Stimulated activated CD8-positive, alpha-beta memory T cell treated with anti-CD3 and anti-CD28 coated beads, Interleukin-12 subunit alpha, Interleukin-12 subunit beta, amount 100 ng/mL, for 24 hours (primary cell): ENCODE results near the gene ITPR2.
"Not testable (repeated sequence)": the region's sequence is repeated elsewhere in the genome, so short reads cannot be mapped to it uniquely, and the experiment has no call there.

Experiments
- DNase-seq: peaks from one replicate; pipeline ENCODE4 v3.0.0-alpha.2; 2020; ENCODE audit errors: extremely low read depth

Gene ITPR2

DNA sequence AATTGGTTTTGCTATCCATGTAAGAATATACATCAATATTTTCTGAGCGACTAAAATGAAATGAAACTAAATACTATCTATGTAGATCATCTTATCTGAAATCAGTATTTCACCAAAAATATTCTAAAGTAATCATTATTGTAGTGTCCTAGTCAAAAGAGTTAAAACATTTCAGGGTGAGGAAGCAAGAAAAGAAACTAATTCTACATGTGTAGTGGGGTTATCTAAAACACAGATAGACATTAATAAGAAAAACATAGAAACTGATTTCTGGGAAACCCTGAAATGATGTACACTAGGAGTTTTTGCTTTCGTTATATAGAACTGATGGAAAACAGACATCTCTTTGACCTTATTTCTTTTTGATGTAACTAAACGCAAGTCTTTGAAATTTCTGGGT is 379.7 kb downstream of the ITPR2 start:
- no peak for DNase-seq

DNA sequence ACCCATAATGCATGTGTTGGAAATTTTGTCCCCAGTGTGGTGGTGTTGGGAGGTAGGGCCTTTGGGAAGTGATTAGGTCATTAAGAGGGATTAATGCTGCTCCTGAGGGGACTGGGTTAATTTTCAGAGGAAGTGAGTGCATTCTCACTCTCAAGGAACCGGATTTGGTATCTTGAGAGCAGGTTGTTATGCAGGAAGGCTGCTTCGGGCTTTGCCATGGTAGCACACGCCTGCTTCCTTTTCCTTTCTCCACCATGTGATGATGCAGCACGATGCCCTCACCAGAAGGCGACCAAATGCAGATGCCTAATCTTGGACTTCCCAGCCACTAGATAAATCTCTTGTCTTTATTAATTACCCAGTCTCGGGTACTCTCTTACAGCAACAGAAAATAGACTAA is 380.5 kb downstream of the ITPR2 start:
- DNase-seq = no peak

- no peak for DNase-seq
Observed at GRCh38 chr12:26451763-26452162, 381.2 kb downstream of the ITPR2 start.

DNA sequence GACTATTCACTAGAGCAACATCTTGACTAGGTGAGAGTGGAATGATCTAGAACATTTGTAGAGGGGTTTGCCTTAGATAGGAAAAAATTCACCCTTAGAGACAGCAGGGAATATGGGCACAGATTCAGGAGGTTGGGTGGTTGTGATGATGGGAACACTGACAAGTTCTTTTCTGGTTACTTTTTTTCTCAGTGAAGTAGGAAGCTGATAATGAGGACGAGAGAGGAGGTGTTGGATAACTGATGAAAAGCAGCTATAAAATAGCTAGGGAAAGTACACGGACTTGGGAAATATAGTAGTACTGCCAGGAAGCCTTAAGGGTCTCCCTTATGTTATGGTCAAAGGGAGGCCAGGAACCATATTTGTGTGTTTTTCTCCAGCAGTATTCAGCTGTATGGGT is 387.1 kb downstream of the ITPR2 start:
- DNase-seq = no peak

DNA sequence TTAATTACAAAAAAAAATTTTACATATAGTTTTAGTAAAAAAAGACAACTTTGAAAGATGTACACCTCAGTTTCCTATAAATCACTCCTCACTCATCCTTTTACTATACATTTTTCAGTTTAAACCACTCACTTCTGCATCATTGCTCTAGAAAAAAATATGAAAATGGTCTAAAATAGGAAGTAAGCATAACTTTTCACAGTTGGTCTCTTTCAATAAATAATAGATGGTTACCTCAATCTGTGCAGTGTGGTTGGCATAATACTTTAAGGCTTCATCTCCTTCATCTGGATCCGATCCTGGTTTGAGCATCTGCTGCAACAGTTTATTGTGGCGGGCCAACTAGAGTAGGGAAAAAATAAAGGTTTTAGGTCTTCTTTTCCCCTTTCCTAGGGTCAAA is 389.7 kb downstream of the ITPR2 start:
- no peak for DNase-seq

DNA sequence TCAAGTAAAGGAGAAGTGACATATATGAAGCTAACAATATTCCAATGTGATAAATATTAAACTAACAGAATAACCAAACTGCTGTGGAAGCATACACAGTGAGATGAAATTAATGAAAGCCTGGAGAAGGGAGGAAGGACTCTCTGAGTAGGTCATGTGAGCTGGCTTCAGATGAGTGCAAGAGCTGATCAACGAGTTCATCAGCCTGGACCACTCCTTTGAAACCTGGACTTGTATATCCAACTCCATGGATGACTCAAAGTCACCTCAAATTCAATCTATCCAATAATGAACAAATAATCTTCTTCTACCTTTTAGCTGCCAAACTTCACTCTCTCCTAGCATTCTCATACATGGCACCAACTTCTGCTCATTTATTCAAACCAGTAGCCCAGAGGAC is 391.6 kb downstream of the ITPR2 start:
- no peak for DNase-seq

DNA sequence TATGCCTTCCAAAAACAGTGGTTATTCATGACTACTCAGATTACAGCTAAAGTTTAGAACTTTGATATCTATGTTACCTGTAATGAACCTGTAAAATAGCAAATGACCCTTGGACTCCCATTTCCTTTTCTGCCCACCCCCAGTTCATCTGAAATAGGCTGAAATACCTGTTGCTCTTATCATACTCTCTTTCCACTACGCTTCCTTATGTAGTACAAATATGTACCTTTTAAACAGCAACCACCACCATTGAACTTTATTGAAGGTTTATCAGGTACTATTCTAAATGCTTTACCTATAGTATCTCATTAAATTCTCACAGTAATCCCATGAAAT is 398.0 kb downstream of the ITPR2 start:
- DNase-seq = no peak

GRCh38 chr12:26434299-26435068 is 398.5 kb downstream of the ITPR2 start:
- DNase-seq = no peak

DNA sequence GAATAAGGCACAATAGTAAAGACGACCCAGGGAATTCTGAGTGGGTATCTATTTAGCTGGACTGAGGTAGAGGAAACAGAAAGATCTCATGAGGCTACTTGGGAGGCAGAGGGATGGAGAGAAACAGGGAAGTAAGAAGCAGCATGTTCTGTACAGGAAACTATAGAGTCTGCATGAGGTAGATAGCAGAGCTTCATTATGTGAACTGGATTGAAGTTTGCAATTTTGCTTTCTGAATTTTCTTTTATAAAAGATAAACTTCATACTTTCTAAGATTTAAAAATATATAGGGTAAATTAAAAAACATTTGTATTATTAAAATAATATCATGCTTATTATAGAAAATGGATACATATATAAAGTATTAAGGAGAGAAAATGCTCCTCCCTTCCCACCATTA is 399.3 kb downstream of the ITPR2 start:
- not testable (repeated sequence) for DNase-seq

- no peak for DNase-seq
Observed at GRCh38 chr12:26431211-26431610, 401.8 kb downstream of the ITPR2 start.

- not testable (repeated sequence) for DNase-seq
Observed at GRCh38 chr12:26430596-26430995, 402.4 kb downstream of the ITPR2 start.

- DNase-seq = no peak
Observed at GRCh38 chr12:26429070-26429691, 403.8 kb downstream of the ITPR2 start.

GRCh38 chr12:26428420-26428819 is 404.6 kb downstream of the ITPR2 start:
- DNase-seq = no peak

DNA sequence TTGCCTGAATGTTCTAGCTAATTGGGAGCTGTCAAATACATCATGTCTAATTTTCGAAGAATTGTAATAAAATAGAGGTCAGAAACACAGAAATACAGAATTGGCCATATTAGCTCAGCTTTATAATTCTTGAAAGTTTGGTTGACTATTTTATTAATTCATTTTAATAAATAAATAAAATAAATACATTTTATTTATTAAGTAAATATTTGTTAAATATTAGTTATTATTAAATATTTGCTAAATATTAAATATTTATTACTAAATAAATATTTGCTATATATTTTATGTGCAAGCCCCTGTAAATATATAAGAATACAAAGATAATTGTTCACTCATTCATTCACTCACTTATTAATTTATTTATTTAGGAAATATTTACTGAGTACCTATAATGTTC is 406.3 kb downstream of the ITPR2 start:
- DNase-seq = no peak

DNA sequence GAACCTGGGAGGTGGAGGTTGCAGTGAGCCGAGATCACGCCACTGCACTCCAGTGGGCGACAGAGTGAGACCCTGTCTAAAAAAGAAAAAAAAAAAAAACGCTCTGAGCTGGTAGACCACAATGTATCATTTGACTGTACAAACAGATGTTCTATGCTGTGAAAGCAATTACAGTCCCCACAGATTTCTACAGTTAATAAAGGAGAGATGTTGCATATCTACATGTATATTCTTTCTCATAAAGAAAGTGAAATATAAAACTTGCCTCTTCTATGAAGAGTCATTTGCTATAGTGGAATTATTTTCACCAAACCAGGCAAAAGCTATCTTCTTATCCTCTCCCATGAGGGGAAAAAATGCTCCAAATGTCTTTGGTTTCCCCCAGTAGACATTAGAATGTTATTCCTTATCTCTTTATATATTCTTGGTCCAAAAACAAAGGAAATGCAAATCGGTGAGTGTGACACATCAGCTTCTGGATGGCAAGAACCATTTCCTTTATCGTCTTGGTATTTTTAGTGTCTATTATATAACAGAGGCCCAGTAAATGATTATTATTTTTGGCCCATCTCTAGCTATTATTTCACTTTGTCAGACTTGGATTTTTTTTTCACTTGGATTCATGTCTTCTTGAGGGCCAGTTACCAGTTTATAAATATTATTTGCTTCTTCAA is 407.3 kb downstream of the ITPR2 start:
- no peak for DNase-seq

DNA sequence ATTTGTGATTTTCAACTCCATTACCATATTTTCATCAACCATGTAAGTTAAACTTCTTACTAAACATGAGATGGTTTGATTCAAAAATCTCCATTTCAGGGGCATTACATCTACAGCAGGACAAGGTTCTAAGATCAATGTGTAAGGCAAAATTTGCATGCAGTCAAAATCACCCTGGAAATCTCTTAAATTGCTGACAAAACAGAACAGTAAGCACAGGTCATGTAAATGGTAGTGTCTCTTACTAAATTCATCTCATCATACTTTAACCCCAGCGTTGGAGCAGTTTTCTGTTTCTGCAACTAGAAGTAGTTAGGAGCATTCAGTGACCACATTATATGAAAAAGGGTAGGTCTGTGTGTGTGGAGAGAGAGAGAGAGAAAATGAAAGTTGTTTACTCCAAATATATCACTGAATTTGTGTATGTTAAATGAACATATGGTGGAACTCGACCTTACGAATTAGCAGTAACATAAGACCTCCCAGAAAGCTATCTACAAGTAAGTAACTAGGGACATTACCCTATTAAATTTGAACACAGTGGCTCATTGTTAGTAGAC is 410.1 kb downstream of the ITPR2 start:
- no peak for DNase-seq

DNA sequence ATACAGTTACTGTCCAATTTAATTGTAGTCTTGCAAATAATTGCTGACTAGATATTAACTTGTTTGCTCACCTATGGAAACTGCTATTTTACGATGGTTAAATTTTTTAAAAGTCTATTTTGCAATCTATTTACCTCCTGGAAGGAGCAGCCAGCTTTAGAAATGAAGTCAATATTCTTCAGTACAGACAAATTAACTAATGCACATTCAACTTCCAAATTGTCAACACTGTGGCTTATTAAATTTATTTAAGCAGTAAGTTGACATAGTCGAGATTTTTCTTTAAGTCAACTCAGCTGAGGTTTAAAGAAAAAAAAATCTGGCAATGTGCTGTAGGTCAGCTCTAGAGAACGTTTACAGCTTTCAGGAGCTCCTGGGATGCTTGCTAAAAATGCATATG is 416.4 kb downstream of the ITPR2 start:
- DNase-seq = no peak

GRCh38 chr12:26410689-26411088 is 422.3 kb downstream of the ITPR2 start:
- DNase-seq = no peak

DNA sequence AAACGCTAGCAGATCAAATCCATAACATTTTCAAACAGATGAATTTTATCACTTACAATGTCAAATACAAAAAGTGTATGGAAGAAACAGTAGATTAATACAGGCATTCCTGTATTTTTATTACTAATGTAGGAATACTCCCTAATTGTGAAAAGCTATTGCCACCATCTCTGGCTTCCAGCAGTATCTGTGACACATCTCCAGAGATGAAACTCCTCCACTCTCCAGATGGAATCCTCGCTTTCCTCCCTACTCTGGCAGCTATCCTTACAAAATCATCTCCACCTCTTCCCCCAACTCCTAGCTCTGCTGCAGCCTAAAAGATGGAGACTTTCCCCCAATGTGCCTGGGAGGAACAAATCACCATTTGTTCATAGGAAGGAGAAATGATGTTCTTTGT is 426.2 kb downstream of the ITPR2 start:
- DNase-seq = no peak

DNA sequence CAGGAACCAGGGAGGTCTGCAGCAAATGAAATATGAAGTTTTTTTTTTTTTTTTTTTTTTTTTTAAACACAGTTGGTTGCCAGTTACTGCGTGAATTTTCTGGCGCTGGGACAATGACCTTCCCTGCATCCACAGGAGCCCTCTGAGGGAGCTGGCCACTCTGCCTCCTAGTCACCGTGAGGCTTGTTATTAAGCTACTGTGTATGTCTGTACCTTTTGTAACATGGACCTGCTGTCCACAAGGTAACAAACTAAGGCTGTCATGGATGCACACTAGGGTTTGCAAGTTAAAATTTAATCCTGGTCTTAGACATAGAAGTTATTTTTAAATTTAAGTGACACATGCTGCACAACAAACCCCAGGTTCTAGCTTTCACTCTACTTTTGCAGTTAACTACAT is 426.6 kb downstream of the ITPR2 start:
- no peak for DNase-seq

DNA sequence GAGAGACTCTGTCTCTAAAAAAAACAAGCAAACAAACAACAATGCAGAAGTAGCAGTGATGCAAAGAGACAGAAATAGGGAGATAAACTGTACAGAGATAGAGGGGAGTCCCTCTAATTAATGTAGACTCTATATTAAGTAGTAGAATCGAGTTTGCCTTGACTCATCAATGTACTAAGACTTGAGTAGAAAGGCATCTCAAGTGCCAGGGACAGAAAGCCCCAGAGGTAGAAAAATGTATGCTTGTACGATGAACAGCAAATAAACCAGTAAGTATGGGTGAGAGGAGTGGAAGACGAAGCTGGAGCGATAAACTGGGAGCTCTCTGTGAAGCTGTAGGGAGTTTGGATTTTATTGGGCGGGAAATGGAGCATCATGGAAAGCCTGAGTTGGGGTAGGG is 429.4 kb downstream of the ITPR2 start:
- no peak for DNase-seq

DNA sequence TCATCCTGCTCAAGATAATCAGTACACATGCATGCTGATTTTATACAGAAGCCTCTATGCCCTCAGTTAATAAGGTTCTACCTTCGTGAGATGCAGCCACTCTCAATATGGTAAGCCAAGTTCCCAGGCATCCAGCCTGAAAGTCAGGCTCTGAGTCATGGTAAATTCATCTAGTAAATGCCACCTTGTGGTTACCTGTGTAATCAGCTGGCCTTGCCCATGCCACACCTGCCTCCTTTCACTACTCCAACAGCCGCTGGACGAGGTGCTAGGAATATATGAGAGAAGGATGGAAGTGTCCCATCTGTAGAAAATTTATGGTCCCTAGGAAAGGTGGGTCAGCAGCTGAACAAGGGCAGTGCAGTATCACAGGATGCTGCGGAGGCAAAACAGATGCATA is 430.3 kb downstream of the ITPR2 start:
- DNase-seq = no peak

GRCh38 chr12:26401874-26402273 is 431.1 kb downstream of the ITPR2 start:
- no peak for DNase-seq
